ENCODE measurements around the gene CATSPER1.

- TF ChIP-seq CTCF (IDR thresholded peaks at IDR 0.05): peak; percentile 99
- peak; percentile 69; the same call in 1 of the 2 replicates for TF ChIP-seq POLR2AphosphoS5 (IDR thresholded peaks at IDR 0.05; ENCODE audit: low read depth, low read length)
Measured at GRCh38 chr11:65988791-65989592, 37.3 kb downstream of the CATSPER1 start.

Data from Panc1 (cell line).